OCI-LY1 (cell line): ENCODE results near the gene PARD3.
"Not testable (repeated sequence)": the region's sequence is repeated elsewhere in the genome, so short reads cannot be mapped to it uniquely, and the experiment has no call there.

ENCODE experiments used
- H2AFZ ChIP-seq: fragments of 200-600 bp; sonication (generic), shearing (Covaris generic); 2 replicates; pipeline ENCODE4 v1.6.0; 2014; ENCODE audit warnings: antibody characterized with exemption, mild to moderate bottlenecking, low read length
- H3F3A ChIP-seq: fragments of 200-600 bp; sonication (generic), shearing (Covaris generic); 2 replicates; pipeline ENCODE4 v1.6.0; 2014; ENCODE audit warnings: mild to moderate bottlenecking, antibody characterized with exemption, low read length, moderate library complexity; ENCODE audit not compliant: insufficient read depth
- H3K27ac ChIP-seq: fragments of 200-600 bp; sonication (generic); 2 replicates; pipeline ENCODE4 v1.5.1; 2014; ENCODE audit warnings: low read length, mixed run types, mild to moderate bottlenecking, low read depth; ENCODE audit not compliant: poor library complexity, severe bottlenecking
- H3K27me3 ChIP-seq: fragments of 200-600 bp; sonication (generic); 2 replicates; pipeline ENCODE4 v1.6.0; 2014; ENCODE audit warnings: antibody characterized with exemption, mild to moderate bottlenecking, low read length, moderate library complexity; ENCODE audit not compliant: insufficient read depth
- H3K36me3 ChIP-seq: fragments of 200-600 bp; sonication (generic); 2 replicates; pipeline ENCODE4 v1.6.1; 2014; ENCODE audit warnings: mild to moderate bottlenecking, antibody characterized with exemption, low read length, moderate library complexity, mixed read lengths; ENCODE audit not compliant: insufficient read depth
- H3K4me1 ChIP-seq: fragments of 200-600 bp; sonication (generic); 2 replicates; pipeline ENCODE4 v1.5.1; 2014; ENCODE audit warnings: mild to moderate bottlenecking, low read length, moderate library complexity; ENCODE audit not compliant: insufficient read depth, severe bottlenecking
- H3K4me2 ChIP-seq: fragments of 200-600 bp; sonication (generic), shearing (Covaris generic); 2 replicates; pipeline ENCODE4 v1.6.1; 2014; ENCODE audit warnings: low read length
- H3K4me3 ChIP-seq: fragments of 200-600 bp; sonication (generic); 2 replicates; pipeline ENCODE4 v1.5.1; 2014; ENCODE audit warnings: low read length, low read depth, mild to moderate bottlenecking, mixed read lengths; ENCODE audit not compliant: poor library complexity, severe bottlenecking
- H3K79me2 ChIP-seq: fragments of 200-600 bp; shearing (Covaris generic); 2 replicates; pipeline ENCODE4 v1.6.1; 2016; ENCODE audit warnings: mixed run types, low read length, mixed read lengths; ENCODE audit not compliant: insufficient read depth
- H3K9ac ChIP-seq: fragments of 200-600 bp; sonication (generic), shearing (Covaris generic); 2 replicates; pipeline ENCODE4 v1.6.1; 2014; ENCODE audit warnings: mild to moderate bottlenecking, low read length, mixed read lengths
- H3K9me2 ChIP-seq: fragments of 200-600 bp; sonication (generic), shearing (Covaris generic); 2 replicates; pipeline ENCODE4 v1.6.1; 2014; ENCODE audit warnings: low read depth, mild to moderate bottlenecking, low read length, mixed read lengths
- H3K9me3 ChIP-seq: fragments of 200-600 bp; shearing (Covaris generic); 2 replicates; pipeline ENCODE4 v1.6.1; 2014; ENCODE audit warnings: low read length, mixed read lengths
- H4K20me1 ChIP-seq: fragments of 200-600 bp; sonication (generic), shearing (Covaris generic); 2 replicates; pipeline ENCODE4 v1.6.0; 2016; ENCODE audit warnings: mild to moderate bottlenecking, low read length; ENCODE audit not compliant: insufficient read depth
- EZH2 ChIP-seq: fragments of 200-600 bp; sonication (generic), shearing (Covaris generic); IDR thresholded peaks from 2 replicates; pipeline ENCODE4 v1.8.0; 2017; ENCODE audit warnings: borderline replicate concordance, mixed run types, mild to moderate bottlenecking, antibody characterized with exemption, low read length, moderate library complexity, mixed read lengths
- TF ChIP-seq, protein P1 (sequence below): fragments of 200-600 bp; sonication (generic), shearing (Covaris generic); IDR thresholded peaks from 2 replicates; pipeline ENCODE4 v1.5.1; 2017; ENCODE audit warnings: mild to moderate bottlenecking, antibody characterized with exemption, low read length, moderate library complexity, mixed read lengths

Gene PARD3

DNA sequence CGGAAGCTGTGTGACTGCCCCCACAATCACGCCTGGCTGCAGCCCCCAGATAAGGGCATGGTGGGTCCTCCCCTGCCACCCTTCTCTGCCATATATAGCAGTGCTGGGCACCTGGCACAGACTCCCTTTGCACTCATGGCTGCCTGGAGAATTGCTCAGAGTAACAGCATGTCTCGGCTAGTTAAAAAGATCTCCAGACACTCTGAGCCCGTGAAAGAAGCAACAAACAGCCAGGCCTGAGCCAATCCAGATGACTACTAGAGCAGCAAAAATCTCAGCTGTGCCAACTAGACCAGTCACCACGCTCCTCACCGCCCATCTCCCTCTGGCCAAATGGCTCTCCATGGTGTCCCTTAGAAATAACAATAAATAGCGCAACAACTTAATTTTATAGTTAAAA is 71.3 kb downstream of the PARD3 start:
- TF ChIP-seq, protein P1, sequence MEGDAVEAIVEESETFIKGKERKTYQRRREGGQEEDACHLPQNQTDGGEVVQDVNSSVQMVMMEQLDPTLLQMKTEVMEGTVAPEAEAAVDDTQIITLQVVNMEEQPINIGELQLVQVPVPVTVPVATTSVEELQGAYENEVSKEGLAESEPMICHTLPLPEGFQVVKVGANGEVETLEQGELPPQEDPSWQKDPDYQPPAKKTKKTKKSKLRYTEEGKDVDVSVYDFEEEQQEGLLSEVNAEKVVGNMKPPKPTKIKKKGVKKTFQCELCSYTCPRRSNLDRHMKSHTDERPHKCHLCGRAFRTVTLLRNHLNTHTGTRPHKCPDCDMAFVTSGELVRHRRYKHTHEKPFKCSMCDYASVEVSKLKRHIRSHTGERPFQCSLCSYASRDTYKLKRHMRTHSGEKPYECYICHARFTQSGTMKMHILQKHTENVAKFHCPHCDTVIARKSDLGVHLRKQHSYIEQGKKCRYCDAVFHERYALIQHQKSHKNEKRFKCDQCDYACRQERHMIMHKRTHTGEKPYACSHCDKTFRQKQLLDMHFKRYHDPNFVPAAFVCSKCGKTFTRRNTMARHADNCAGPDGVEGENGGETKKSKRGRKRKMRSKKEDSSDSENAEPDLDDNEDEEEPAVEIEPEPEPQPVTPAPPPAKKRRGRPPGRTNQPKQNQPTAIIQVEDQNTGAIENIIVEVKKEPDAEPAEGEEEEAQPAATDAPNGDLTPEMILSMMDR = no peak
- TF ChIP-seq EZH2 = no peak
- Histone ChIP-seq H3F3A (no peaks in the 10 kb centered on the region), H3K9me3 (no peaks in the 10 kb centered on the region), H3K4me2 (no peak overlapping the region), H3K79me2 (no peaks in the 10 kb centered on the region), H3K9ac (no peak overlapping the region), H4K20me1 (no peaks in the 10 kb centered on the region), H3K27ac (no peak overlapping the region), H2AFZ (no peak overlapping the region), H3K36me3 (no peaks in the 10 kb centered on the region), H3K4me1 (no peaks in the 10 kb centered on the region), H3K27me3 (no peaks in the 10 kb centered on the region), H3K9me2 (no peaks in the 10 kb centered on the region), H3K4me3 (no peak overlapping the region)

DNA sequence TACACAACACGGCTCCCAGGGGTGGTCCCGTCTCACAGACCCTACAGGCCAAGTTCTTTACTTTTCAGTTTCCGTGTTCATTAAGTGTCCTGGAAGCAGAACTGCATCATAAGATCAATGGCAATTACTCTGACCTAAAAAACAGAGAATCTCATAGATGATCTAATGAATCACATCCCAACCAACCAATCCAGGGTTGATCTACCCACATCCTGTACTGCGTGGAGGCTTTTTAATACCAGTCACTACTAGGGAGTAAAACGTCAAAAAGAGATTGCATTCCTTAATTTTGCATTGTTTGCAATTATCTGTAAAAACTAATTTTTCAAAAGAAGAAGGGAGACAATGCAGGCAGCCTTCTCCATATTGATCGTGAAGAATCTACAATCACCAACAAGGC is 72.6 kb downstream of the PARD3 start:
- Histone ChIP-seq H3K9ac (no peak overlapping the region), H3K9me2 (no peaks in the 10 kb centered on the region), H3K27ac (no peak overlapping the region), H4K20me1 (no peaks in the 10 kb centered on the region), H3K79me2 (no peaks in the 10 kb centered on the region), H3K4me3 (no peak overlapping the region), H3F3A (no peaks in the 10 kb centered on the region), H3K4me2 (no peak overlapping the region), H3K27me3 (no peaks in the 10 kb centered on the region), H3K36me3 (no peaks in the 10 kb centered on the region), H3K4me1 (no peaks in the 10 kb centered on the region), H2AFZ (no peak overlapping the region), H3K9me3 (no peaks in the 10 kb centered on the region)
- TF ChIP-seq, protein P1 = no peak

DNA sequence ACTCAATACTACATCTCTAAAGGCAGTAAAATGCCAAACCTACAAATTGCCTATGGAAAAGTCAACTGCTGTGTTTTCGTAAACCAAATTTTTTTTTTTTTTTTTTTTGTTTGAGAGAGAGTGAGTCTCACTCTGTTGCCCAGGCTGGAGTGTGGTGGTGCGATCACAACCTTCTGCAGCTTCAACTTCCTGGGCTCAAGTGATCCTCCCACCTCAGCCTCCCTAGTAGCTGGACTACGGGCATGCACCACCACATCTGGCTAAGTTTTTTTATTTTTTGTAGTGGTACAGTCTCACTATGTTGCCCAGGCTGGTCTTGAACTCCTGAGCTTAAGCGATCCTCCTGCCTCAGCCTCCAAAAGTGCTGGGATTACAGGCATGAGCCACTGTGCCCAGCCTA is 74.0 kb downstream of the PARD3 start:
- H2AFZ ChIP-seq, H3F3A ChIP-seq, H3K27me3 ChIP-seq, H3K9ac ChIP-seq, H4K20me1 ChIP-seq, H3K4me2 ChIP-seq, H3K36me3 ChIP-seq, H3K9me2 ChIP-seq, H3K79me2 ChIP-seq, H3K9me3 ChIP-seq, H3K27ac ChIP-seq, H3K4me1 ChIP-seq, H3K4me3 ChIP-seq: not testable (repeated sequence)

DNA sequence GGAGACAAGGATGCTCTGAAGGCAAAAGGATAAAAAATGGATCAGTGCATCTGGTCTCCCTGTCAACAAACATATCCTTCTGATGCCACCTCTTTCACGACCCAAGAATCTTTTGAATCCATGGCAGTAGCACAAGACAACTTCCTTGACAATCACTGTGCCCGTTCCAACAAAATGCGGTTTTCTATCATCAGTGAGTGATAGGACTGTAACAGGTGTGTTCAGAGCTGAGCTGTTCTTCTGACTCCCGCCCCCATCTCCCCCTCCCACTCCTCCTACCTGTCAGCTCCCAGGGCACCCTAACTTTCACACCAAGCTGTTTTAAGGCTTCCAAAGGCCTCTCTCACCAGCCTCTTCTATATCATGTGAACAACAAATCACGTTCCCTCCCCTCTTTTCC is 74.8 kb downstream of the PARD3 start:
- no peaks in the 10 kb centered on the region for H3K4me1 ChIP-seq
- no peak overlapping the region for H3K9ac ChIP-seq
- H3F3A ChIP-seq = no peaks in the 10 kb centered on the region
- H3K79me2 ChIP-seq = no peaks in the 10 kb centered on the region
- H3K9me3 ChIP-seq = no peaks in the 10 kb centered on the region
- no peak overlapping the region for H2AFZ ChIP-seq
- H3K4me3 ChIP-seq = no peak overlapping the region
- H3K36me3 ChIP-seq = no peaks in the 10 kb centered on the region
- H4K20me1 ChIP-seq = no peaks in the 10 kb centered on the region
- no peak overlapping the region for H3K27ac ChIP-seq
- H3K27me3 ChIP-seq = no peaks in the 10 kb centered on the region
- no peaks in the 10 kb centered on the region for H3K9me2 ChIP-seq
- H3K4me2 ChIP-seq = no peak overlapping the region
- TF ChIP-seq, protein P1 = no peak
- no peak for TF ChIP-seq EZH2
